AG04450 (cell line): ENCODE measurements around the gene POM121L2. TPM values are rescaled to one million over a fixed set of nuclear protein-coding genes. Genes with fewer than 3 reads are reported as not detected.

Experiments
- CTCF ChIA-PET: fragments of 300-600, 350-600 bp; formaldehyde crosslinking; extraction: SDS; loops from one replicate; lab custom pipeline; 2022; ENCODE audit warnings: antibody characterized with exemption, inconsistent platforms; lab: Charles Lee
- POLR2A ChIA-PET: fragments of 350-600 bp; formaldehyde crosslinking; extraction: SDS; loops from one replicate; lab custom pipeline; 2021; ENCODE audit warnings: antibody characterized with exemption, inconsistent platforms; lab: Yijun Ruan, JAX
- DNase-seq: peaks from one replicate; pipeline ENCODE4 v3.0.0-alpha.2; 2011; ENCODE audit warnings: low read depth, low spot score
- H3K27ac ChIP-seq: one replicate; pipeline ENCODE4 v1.5.1; 2012; ENCODE audit warnings: low read depth, low read length, control low read depth
- H3K27me3 ChIP-seq: one replicate; pipeline ENCODE4 v1.6.0; 2012; ENCODE audit warnings: low read length; ENCODE audit not compliant: control insufficient read depth, insufficient read depth
- H3K4me3 ChIP-seq: 2 replicates; pipeline ENCODE4 v1.5.1; 2011; ENCODE audit warnings: mild to moderate bottlenecking, low read depth, low read length, control low read depth
- H3K9me3 ChIP-seq: 2 replicates; pipeline ENCODE4 v1.5.1; 2012; ENCODE audit warnings: low read length; ENCODE audit not compliant: control insufficient read depth, insufficient read depth
- polyA plus RNA-seq: library from polyadenylated mRNA; depleted of rRNA; stranded (reverse); fragments of >200 nt; gene quantifications from 2 replicates; pipeline ENCODE4 v1.2.3, GENCODE V29; 2011
- TF ChIP-seq, protein P1 (sequence below): IDR thresholded peaks from 2 replicates; pipeline ENCODE4 v1.5.1; 2011; ENCODE audit warnings: low read depth, low read length, control low read depth, inconsistent platforms

Gene POM121L2
- polyA plus RNA-seq, 1 experiment, result not detected

DNA sequence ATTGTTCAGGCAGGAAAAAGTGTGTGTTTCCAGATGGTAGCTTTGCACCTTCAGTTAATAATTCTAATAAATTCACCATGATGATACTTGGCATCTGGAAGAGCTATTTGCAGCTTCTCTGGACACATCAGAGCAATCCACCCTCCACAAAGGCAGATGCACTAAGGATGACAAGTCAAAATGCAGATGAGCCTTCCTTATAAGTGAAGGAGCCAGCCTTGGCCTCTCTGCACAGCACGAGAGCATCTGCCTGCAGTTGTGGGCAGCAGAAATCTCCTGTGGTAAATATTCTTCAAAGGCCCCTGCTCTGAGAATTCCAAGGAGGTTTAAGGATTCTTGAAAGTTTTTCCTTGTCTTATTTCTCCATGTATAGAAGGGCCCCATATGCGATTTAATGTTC, 6.9 kb upstream of the POM121L2 start:
- POLR2A ChIA-PET, result no interaction called here

DNA sequence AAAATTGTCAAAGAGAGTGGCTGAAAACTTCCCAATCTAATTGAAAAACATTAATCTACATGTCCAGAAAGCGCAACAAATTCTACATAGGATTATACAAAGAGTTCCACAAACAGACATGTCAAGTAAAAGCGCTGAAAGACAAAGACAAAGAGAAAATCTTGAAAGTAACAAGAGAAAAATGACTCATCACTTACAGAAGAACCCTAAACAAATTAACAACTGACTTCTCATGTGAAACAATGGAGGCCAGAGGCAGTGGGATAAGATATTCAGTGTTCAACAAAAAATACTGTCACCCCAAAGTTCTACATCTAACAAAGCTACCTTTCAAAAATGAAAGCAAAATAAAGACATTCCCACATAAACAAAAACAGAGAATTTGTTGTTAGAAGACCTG, 2.0 kb upstream of the POM121L2 start:
- Histone ChIP-seq H3K9me3 (peaks cover 6% of the 10 kb centered on the region; the same call in 1 of the 2 replicates), H3K27ac (no peak overlapping the region), H3K27me3 (peaks cover 13% of the 10 kb centered on the region), H3K4me3 (no peak overlapping the region)
- TF ChIP-seq, protein P1, sequence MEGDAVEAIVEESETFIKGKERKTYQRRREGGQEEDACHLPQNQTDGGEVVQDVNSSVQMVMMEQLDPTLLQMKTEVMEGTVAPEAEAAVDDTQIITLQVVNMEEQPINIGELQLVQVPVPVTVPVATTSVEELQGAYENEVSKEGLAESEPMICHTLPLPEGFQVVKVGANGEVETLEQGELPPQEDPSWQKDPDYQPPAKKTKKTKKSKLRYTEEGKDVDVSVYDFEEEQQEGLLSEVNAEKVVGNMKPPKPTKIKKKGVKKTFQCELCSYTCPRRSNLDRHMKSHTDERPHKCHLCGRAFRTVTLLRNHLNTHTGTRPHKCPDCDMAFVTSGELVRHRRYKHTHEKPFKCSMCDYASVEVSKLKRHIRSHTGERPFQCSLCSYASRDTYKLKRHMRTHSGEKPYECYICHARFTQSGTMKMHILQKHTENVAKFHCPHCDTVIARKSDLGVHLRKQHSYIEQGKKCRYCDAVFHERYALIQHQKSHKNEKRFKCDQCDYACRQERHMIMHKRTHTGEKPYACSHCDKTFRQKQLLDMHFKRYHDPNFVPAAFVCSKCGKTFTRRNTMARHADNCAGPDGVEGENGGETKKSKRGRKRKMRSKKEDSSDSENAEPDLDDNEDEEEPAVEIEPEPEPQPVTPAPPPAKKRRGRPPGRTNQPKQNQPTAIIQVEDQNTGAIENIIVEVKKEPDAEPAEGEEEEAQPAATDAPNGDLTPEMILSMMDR, result no peak
- ChIA-PET POLR2A (no interaction called here), CTCF (interaction anchor here (1.3 kb wide), 1 partner anchor 217 kb away, joined by 3 read pairs; no protein-coding TSS in a partner anchor)
- no peak for DNase-seq

More for the DNA sequence above, 6.9 kb upstream of the POM121L2 start:
- DNase-seq, result no peak
- Histone ChIP-seq H3K4me3 (no peak overlapping the region), H3K9me3 (no peaks in the 10 kb centered on the region), H3K27me3 (no peaks in the 10 kb centered on the region), H3K27ac (no peak overlapping the region)
- TF ChIP-seq, protein P1, result no peak
- CTCF ChIA-PET, result no interaction called here

DNA sequence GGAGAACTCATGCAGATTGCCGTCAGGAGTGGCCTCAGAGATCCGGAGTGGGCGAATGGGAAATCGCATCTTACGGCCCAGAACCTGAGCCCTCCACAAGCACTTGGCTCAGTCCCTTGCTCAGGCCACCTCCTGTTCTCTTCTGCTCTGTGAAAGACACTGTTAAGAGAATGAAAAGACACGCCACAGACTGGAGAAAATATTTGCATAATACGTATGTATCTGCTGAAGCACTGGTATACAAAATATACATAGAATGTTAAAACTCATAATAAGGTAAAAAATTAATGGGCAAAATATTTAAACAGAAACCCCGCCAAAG, 838 bp upstream of the POM121L2 start:
- no peak overlapping the region for H3K27ac ChIP-seq
- DNase-seq, result no peak
- peaks cover 6% of the 10 kb centered on the region; the same call in 1 of the 2 replicates for H3K9me3 ChIP-seq
- CTCF ChIA-PET, result interaction anchor here (1.0 to 1.3 kb wide), 2 partner anchors 55 to 218 kb away, joined by 3 read pairs; no protein-coding TSS in a partner anchor
- POLR2A ChIA-PET, result no interaction called here
- peaks cover 13% of the 10 kb centered on the region for H3K27me3 ChIP-seq
- peak overlapping the region; percentile 58; the same call in 1 of the 2 replicates for H3K4me3 ChIP-seq
- TF ChIP-seq, protein P1, result no peak

DNA sequence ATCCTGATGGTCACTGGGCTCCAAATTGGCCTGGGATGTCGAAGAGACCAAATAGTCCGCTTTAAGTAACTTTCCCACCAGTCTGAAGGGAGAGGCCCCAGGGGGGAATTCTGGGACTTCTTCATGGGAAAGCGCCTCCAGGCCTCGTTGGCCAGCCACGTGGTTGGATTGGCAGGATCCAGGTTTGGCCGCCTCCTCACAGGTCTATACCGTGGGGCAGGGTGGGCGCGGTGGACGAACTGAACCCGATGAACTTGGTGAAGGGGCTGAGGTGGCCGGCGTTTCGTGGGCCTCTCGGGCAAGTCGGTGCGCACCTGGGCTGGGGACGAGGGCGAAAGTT, 297 bp downstream of the POM121L2 start:
- DNase-seq, result no peak
- TF ChIP-seq, protein P1, result no peak
- CTCF ChIA-PET, result no interaction called here
- Histone ChIP-seq H3K27me3 (peaks cover 13% of the 10 kb centered on the region), H3K4me3 (peak overlapping the region; percentile 58; the same call in 1 of the 2 replicates), H3K27ac (no peak overlapping the region), H3K9me3 (peaks cover 6% of the 10 kb centered on the region; the same call in 1 of the 2 replicates)
- POLR2A ChIA-PET, result no interaction called here

DNA sequence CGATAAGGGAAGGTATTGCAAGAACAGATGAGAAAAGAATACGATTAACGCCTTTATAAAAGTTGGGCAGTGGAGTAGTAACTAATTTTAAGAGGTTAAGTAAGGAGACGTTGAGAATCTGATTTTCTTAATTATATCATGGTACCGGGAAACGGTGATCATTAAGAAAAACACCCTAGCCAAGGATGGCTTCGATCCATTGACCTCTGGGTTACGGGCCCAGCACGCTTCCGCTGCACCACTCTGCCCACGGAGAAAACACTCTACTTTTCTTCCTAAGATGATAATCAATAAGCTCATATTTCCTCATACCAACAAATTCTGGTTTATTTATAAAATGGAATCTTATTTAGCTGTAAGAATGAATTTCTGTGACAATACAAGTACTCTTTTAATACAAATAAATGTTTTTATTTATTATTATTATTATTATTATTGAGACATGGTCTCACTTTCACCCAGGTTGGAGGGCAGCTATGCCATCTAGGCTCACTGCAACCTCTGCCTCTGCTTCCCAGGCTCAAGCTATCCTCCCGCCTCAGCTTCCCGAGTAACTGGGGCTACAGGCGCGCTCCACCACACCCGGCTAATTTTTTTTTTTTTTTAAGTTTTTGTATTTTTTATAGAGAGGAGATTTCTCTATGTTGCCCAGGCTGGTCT, 8.3 kb downstream of the POM121L2 start:
- TF ChIP-seq, protein P1, result no peak
- Histone ChIP-seq H3K4me3 (no peak overlapping the region), H3K9me3 (no peaks in the 10 kb centered on the region), H3K27ac (no peak overlapping the region), H3K27me3 (no peaks in the 10 kb centered on the region)
- ChIA-PET CTCF (no interaction called here), POLR2A (interaction anchor here (0.6 kb wide), 1 partner anchor 339 kb away, joined by 10 read pairs; no protein-coding TSS in a partner anchor)
- DNase-seq, result no peak
